ENCODE data around the gene SPATA1.

SPATA1 gene

GRCh38 chr1:84540759-84541158 lies 34.6 kb downstream of the SPATA1 start:
- peak; percentile 1 for DNase-seq (ENCODE audit: extremely low read depth, low read depth)
- TF ChIP-seq CTCF (IDR thresholded peaks at IDR 0.05; ENCODE audit: low read depth, low read length): no peak

GRCh38 chr1:84541679-84542078 lies 35.5 kb downstream of the SPATA1 start:
- TF ChIP-seq CTCF (IDR thresholded peaks at IDR 0.05; ENCODE audit: low read depth, low read length): peak; percentile 9
- DNase-seq (ENCODE audit: extremely low read depth, low read depth): no peak

GRCh38 chr1:84550826-84551225 lies 44.6 kb downstream of the SPATA1 start:
- no peak for DNase-seq (ENCODE audit: extremely low read depth, low read depth)
- TF ChIP-seq CTCF (IDR thresholded peaks at IDR 0.05; ENCODE audit: low read depth, low read length): no peak

- no peak for TF ChIP-seq CTCF (IDR thresholded peaks at IDR 0.05; ENCODE audit: low read depth, low read length)
- no peak for DNase-seq (ENCODE audit: extremely low read depth, low read depth)
Observed at GRCh38 chr1:84569216-84569615, 63.0 kb downstream of the SPATA1 start.

- TF ChIP-seq CTCF (IDR thresholded peaks at IDR 0.05; ENCODE audit: low read depth, low read length): no peak
- DNase-seq (ENCODE audit: extremely low read depth, low read depth): no peak
Observed at GRCh38 chr1:84570436-84571149, 64.4 kb downstream of the SPATA1 start.

- no peak for TF ChIP-seq CTCF (IDR thresholded peaks at IDR 0.05; ENCODE audit: low read depth, low read length)
- DNase-seq (ENCODE audit: extremely low read depth, low read depth): no peak
Observed at GRCh38 chr1:84571150-84571535, 65.0 kb downstream of the SPATA1 start.

- DNase-seq (ENCODE audit: extremely low read depth, low read depth): no peak
- no peak for TF ChIP-seq CTCF (IDR thresholded peaks at IDR 0.05; ENCODE audit: low read depth, low read length)
Observed at GRCh38 chr1:84573481-84573966, 67.3 kb downstream of the SPATA1 start.

Data from AG09319 (cell line).